Activated CD8-positive, alpha-beta T cell treated with anti-CD3 and anti-CD28 coated beads, Interleukin-2, amount 10 ng/mL, durations not matched to agents 7 days and 5 days (primary cell): Measurements from ENCODE around the gene H1-8. TPM values are rescaled to one million over a fixed set of nuclear protein-coding genes. Genes with fewer than 3 reads are reported as not detected.

Experiments used
- ATAC-seq: fragments of 150-1000 bp; cut with Tn5 transposase; one replicate; pipeline ENCODE4 v1.10.0; 2021; ENCODE audit warnings: moderate library complexity
- CTCF ChIA-PET: fragments of 350-600 bp; sonication (Branson Sonifier 250); formaldehyde crosslinking; loops from one replicate; lab custom pipeline; 2021; ENCODE audit warnings: antibody characterized with exemption; lab: Charles Lee
- POLR2A ChIA-PET: fragments of 350-600 bp; sonication (Branson Sonifier 250); formaldehyde crosslinking; loops from one replicate; lab custom pipeline; 2021; ENCODE audit warnings: antibody characterized with exemption; lab: Charles Lee
- DNase-seq: peaks from one replicate; pipeline ENCODE4 v3.0.0-alpha.2; 2020
- H3K27ac Mint-ChIP-seq: one replicate; pipeline ENCODE4 v1.8.0; 2021; ENCODE audit warnings: mild to moderate bottlenecking, mixed read lengths
- H3K27me3 Mint-ChIP-seq: one replicate; pipeline ENCODE4 v1.8.0; 2021; ENCODE audit warnings: low read depth, mixed read lengths
- H3K36me3 Mint-ChIP-seq: one replicate; pipeline ENCODE4 v1.8.0; 2021; ENCODE audit warnings: low read depth, mixed read lengths
- H3K4me1 Mint-ChIP-seq: one replicate; pipeline ENCODE4 v1.8.0; 2021; ENCODE audit warnings: low read depth, mixed read lengths
- H3K4me3 Mint-ChIP-seq: one replicate; pipeline ENCODE4 v1.8.0; 2021; ENCODE audit warnings: mild to moderate bottlenecking, mixed read lengths
- H3K9me3 Mint-ChIP-seq: one replicate; pipeline ENCODE4 v1.8.0; 2022; ENCODE audit warnings: mixed read lengths; ENCODE audit not compliant: insufficient read depth
- total RNA-seq, 2 experiments: library from RNA; stranded (reverse); gene quantifications; one replicate each; pipeline ENCODE4 v1.2.3, GENCODE V29; 2021

H1-8 gene
- total RNA-seq, 2 experiments from 2014 or later: not detected

DNA sequence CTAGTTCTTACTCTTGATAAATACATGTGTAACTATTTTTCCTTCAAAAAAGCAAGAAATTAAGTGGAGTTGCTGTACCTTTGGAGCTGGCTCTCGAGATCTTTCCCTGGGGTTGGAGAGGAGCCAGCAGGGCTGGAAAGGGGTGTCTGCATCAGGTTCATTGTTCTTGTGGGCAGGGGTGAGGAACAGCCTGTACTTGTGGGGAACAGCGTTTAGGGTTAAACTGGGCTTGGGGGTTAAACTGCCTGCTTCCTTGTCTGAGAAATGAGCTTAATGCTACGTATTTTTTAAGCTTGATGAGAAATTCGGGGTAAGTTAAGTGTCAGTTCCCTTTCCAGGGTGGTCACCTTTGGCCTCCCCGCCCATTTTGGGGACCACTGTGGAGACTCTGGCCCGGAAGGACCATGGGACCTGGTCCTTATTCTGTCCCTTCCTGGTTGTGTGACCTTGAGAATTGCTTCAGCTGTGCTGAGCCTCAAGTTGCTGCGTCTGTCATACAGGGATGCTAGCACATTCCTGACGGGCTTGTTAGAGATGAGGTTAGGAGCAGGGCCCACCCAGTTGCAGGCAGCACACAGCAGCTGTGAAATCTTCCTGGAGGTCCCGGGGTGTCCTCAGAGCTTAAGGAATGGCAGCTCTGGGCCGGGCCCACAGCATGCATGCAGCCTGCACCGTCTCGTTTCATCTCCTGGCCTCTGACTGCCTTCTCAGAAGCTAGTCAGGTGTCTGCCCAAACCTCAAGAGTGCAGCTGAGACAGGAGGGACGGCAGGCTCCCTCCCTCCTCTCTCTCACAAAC is 11.6 kb downstream of the H1-8 start:
- Mint-ChIP-seq H3K36me3 (no peaks in the 10 kb centered on the region), H3K27me3 (peaks cover 20% of the 10 kb centered on the region), H3K4me1 (peaks cover 24% of the 10 kb centered on the region), H3K9me3 (no peaks in the 10 kb centered on the region), H3K4me3 (no peak overlapping the region), H3K27ac (no peak overlapping the region)
- POLR2A ChIA-PET: no interaction called here
- CTCF ChIA-PET: interaction anchor here (1.6 to 1.9 kb wide), 3 partner anchors 12 to 64 kb away, joined by 3 to 4 read pairs (median 4); no protein-coding TSS in a partner anchor
- ATAC-seq: no peak
- no peak for DNase-seq

DNA sequence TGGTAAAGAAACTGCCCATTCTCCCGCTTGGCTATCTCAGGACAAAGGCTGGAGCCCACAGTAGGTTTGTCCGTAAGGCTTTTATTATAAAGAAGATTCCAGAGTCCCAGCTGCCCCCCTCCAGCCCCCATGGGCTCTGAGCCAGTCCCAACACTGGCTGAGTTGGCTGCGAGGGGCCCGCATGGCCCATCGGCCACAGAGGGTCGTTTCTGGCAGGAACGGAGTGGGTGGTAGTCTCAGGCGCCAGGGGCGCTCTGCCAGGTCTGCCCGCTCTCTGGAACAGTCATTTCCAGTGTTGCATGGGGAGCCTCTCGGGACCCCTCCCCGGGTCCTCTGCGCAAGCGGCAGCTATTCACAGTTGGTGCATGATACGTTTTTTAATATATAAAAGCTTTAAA is 12.2 kb downstream of the H1-8 start:
- ChIA-PET CTCF (interaction anchor here (1.6 to 1.9 kb wide), 3 partner anchors 11 to 65 kb away, joined by 3 to 4 read pairs (median 4); no protein-coding TSS in a partner anchor), POLR2A (no interaction called here)
- DNase-seq (no peak), ATAC-seq (no peak)
- Mint-ChIP-seq H3K27ac (no peak overlapping the region), H3K4me1 (peaks cover 24% of the 10 kb centered on the region), H3K9me3 (no peaks in the 10 kb centered on the region), H3K36me3 (no peaks in the 10 kb centered on the region), H3K27me3 (peaks cover 20% of the 10 kb centered on the region), H3K4me3 (no peak overlapping the region)

DNA sequence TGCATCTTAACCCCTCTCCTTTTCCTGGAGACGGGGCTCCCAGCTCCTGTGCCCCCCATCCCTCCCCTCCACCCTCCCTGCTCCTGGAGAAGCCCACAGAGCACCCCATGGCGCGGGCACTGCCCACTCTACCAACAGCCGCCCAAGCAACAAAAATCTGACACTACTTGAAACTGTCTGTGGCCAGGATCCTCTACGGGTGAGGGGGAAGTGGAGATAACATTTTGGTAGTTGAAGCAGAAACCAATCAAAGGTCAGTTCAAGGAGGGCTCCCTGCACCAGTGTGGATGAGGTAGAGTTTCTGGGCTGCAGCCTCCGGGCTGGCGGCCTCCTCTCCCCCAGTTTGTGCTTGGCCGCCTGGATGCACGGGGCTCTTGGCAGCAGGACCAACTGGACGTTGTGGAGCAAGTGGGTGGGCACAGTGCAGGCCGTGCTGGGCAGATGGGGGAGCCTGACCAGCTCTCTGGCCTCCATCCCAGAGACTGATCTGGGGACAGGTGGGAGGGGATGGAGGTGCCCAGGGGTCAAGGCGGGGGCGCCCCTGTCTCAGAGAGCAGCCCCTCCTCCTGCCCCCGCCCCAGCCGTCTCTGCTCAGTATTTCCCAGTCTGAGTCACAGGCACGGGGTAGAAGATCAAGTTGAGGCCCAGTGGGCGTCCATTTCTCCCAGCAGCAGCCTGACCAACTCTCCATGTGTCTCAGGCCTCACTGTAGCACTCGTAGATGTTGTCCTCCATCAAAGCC is 12.8 kb downstream of the H1-8 start:
- no peak for ATAC-seq
- H3K9me3 Mint-ChIP-seq: no peaks in the 10 kb centered on the region
- no peak for DNase-seq
- H3K4me3 Mint-ChIP-seq: no peak overlapping the region
- ChIA-PET CTCF (interaction anchor here (1.6 kb wide), 1 partner anchor 11 kb away, joined by 4 read pairs; no protein-coding TSS in a partner anchor), POLR2A (no interaction called here)
- H3K4me1 Mint-ChIP-seq: peaks cover 24% of the 10 kb centered on the region
- H3K27ac Mint-ChIP-seq: no peak overlapping the region
- H3K36me3 Mint-ChIP-seq: no peaks in the 10 kb centered on the region
- peaks cover 20% of the 10 kb centered on the region for H3K27me3 Mint-ChIP-seq

DNA sequence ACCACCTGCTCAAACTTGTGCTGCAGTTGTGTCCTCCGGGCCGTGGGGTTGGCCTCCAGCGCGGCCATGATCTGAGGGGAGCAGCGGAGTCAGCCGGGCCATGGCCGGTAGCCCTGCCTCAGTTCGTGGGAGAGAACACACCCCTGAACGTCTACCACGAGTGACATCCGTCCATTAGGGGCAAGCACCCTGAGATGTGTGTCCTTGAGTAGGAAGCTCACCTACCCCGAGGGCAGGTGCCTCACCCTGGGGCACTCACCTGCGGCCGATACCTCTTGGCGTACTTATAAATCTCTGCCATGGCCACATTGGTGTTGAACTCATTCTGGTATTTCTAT is 13.4 kb downstream of the H1-8 start:
- Mint-ChIP-seq H3K4me1 (peaks cover 24% of the 10 kb centered on the region), H3K27me3 (peaks cover 20% of the 10 kb centered on the region), H3K4me3 (no peak overlapping the region), H3K27ac (no peak overlapping the region), H3K36me3 (no peaks in the 10 kb centered on the region), H3K9me3 (no peaks in the 10 kb centered on the region)
- POLR2A ChIA-PET: no interaction called here
- DNase-seq (no peak), ATAC-seq (no peak)
- CTCF ChIA-PET: no interaction called here

DNA sequence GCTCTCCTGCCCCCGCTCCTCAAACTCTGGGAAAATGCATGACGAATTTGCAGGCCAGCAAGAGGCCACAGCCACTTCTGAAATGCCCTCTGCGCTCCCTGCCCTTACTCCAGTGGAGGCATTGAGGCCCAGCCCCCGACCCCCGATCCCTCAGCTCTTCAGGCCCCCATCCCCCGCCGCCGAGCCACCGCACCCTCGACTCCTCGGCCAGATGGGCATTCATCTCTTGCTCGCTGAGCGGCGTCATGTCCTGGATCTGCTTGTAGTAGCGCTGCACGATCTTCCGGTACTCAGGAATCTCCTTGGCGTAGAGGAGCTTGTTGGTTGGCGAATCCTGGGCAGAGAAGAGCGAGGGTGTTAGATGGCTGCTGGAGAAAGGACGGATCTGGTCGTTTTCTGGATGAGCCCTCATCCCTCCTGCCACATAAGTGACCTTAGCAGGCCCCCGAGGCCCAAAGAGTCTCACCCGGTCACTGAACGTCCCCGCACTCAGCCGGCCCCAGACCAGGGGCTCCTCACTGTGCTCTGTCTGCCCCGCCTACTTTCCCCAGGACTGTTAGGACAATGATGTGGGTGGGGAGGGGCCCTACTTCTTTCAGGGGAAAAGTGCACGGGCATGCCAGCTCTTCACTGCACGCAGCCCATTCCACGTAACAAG is 14.0 kb downstream of the H1-8 start:
- Mint-ChIP-seq H3K4me3 (no peak overlapping the region), H3K27ac (no peak overlapping the region), H3K36me3 (no peaks in the 10 kb centered on the region), H3K9me3 (no peaks in the 10 kb centered on the region), H3K27me3 (peaks cover 17% of the 10 kb centered on the region), H3K4me1 (peaks cover 24% of the 10 kb centered on the region)
- ChIA-PET CTCF (no interaction called here), POLR2A (no interaction called here)
- DNase-seq (no peak), ATAC-seq (no peak)

DNA sequence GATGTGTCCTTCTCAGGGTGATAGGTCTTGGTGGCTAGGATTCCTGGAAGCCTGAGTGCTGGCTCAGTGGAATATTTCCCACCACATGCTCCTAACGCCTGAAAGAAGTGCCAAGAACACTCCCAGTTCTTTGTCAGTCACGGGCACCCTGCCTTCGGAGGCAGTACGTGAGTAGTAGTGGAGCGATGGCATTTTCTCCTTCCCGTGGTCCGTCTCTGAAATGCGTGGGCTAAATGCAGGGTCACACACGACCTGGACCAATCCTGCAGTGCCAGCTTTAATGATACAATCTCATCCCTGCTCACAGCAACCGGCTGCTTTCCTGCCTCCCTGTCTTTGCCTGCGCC is 14.5 kb downstream of the H1-8 start:
- CTCF ChIA-PET: interaction anchor here (1.6 kb wide), 1 partner anchor 67 kb away, joined by 4 read pairs; no protein-coding TSS in a partner anchor
- DNase-seq (no peak), ATAC-seq (no peak)
- Mint-ChIP-seq H3K4me3 (no peak overlapping the region), H3K9me3 (no peaks in the 10 kb centered on the region), H3K27ac (no peak overlapping the region), H3K27me3 (peaks cover 16% of the 10 kb centered on the region), H3K4me1 (peaks cover 24% of the 10 kb centered on the region), H3K36me3 (no peaks in the 10 kb centered on the region)
- POLR2A ChIA-PET: no interaction called here

DNA sequence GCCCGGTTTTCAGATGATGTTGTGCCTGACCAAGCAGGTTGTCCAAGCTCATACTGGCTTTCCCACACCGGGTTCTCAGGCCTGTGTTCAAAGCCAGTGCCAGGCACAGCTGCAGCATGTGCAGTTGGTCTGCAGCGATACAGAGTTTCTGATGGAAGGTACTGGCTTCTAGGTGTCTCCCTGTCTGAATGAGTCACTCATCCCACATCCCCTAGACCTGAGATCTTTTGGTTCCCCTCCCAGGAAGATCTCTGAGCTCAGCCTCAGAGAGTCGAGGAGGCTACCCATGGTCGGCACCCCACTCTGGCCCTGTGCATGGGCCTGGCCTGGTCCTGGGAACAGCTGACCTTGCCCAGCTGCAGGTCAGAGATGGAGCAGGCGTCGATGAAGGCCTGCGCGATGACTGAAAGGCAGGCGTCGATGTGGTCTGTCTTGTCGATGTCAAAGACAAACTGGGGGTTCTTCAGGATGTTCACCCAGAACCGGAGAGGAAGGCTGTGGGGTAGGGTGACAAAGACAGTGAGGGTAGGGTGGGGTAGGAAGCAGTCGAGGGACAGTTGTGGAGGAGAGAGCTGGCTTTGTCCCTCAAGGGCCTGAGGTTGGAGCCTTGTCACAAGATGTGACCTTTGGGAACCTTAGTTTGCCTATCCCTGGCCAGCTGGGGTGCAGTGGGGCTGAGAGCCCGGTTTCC is 15.3 kb downstream of the H1-8 start:
- Mint-ChIP-seq H3K36me3 (no peaks in the 10 kb centered on the region), H3K9me3 (no peaks in the 10 kb centered on the region), H3K27me3 (peaks cover 12% of the 10 kb centered on the region), H3K4me3 (no peak overlapping the region), H3K4me1 (peaks cover 24% of the 10 kb centered on the region), H3K27ac (peak overlapping the region; percentile 60)
- DNase-seq (no peak), ATAC-seq (no peak)
- CTCF ChIA-PET: interaction anchor here (1.6 kb wide), 1 partner anchor 68 kb away, joined by 4 read pairs; no protein-coding TSS in a partner anchor
- POLR2A ChIA-PET: no interaction called here

DNA sequence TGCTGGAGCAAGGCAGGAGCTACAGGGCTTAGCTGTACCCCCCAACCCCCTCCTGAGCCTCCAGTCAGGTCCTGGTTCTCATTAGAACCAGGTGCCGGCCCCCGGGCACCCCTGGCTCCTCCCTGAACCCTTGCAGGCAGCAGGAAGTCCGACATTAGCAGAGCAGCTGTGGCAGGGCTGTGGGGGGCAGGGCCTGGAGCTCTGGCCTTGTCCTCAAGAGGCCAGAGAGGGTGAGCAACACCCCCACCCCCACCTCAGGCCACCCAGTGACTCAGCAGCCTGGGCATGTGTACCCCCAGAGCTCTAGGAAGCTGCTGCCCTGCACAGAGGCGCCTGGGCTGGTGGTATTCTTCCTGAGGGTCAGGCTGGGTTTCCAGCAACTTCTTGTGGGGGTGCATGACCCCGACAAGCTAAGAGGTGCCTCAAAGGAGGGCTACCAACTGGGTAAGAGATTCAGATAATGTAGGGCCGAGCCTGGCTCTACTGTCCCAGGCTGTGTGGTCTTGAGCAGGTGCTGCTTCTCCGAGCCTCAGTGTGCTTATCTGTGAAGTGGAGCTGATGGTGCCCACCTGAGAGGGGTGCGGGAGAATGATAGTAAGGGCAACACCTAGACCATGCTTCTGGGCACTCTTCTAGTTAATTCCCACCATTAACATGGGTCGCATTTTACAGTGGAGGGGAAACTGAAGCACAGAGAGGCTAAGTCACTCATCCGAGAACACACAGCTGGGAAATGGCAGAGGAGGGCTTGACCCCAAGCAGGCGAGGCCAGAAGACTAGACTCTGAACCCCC is 16.0 kb downstream of the H1-8 start:
- CTCF ChIA-PET: interaction anchor here (0.9 to 1.6 kb wide), 2 partner anchors 13 to 69 kb away, joined by 3 to 4 read pairs; no protein-coding TSS in a partner anchor
- no peak overlapping the region for H3K27ac Mint-ChIP-seq
- H3K36me3 Mint-ChIP-seq: no peaks in the 10 kb centered on the region
- no peaks in the 10 kb centered on the region for H3K9me3 Mint-ChIP-seq
- no peak overlapping the region for H3K4me3 Mint-ChIP-seq
- H3K27me3 Mint-ChIP-seq: peaks cover 11% of the 10 kb centered on the region
- peaks cover 18% of the 10 kb centered on the region for H3K4me1 Mint-ChIP-seq
- DNase-seq (no peak), ATAC-seq (peak; percentile 24)
- POLR2A ChIA-PET: no interaction called here

DNA sequence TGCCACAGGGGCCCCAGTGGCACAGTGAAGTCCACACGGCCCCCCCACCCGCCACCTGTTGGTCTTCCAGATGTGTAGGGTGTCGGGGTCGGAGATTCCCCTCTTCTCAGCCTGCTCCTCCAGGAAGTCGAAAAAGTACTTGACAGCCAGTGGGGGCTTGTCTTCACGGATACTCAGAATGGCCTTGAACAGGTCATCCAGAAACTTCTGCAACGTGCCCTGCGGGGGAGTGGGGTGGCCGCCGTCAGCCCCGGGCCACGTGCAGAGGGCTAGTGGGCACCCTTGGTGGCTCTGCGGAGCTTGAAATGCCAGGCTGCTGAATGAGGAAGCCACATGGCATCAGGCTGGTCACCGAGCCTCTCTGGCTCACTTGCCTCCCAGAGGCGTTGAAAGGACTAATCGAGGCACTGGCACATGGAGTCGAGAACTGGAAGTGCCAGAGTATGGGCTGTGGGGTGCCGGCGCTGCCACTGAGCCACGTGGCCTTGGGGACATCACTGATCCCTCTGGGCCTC is 16.6 kb downstream of the H1-8 start:
- H3K36me3 Mint-ChIP-seq: no peaks in the 10 kb centered on the region
- no peak overlapping the region for H3K4me3 Mint-ChIP-seq
- H3K27me3 Mint-ChIP-seq: peaks cover 5% of the 10 kb centered on the region
- POLR2A ChIA-PET: no interaction called here
- no peaks in the 10 kb centered on the region for H3K9me3 Mint-ChIP-seq
- no peak overlapping the region for H3K27ac Mint-ChIP-seq
- peaks cover 13% of the 10 kb centered on the region for H3K4me1 Mint-ChIP-seq
- ATAC-seq: no peak
- CTCF ChIA-PET: interaction anchor here (0.9 kb wide), 1 partner anchor 12 kb away, joined by 3 read pairs; no protein-coding TSS in a partner anchor
- DNase-seq: no peak

DNA sequence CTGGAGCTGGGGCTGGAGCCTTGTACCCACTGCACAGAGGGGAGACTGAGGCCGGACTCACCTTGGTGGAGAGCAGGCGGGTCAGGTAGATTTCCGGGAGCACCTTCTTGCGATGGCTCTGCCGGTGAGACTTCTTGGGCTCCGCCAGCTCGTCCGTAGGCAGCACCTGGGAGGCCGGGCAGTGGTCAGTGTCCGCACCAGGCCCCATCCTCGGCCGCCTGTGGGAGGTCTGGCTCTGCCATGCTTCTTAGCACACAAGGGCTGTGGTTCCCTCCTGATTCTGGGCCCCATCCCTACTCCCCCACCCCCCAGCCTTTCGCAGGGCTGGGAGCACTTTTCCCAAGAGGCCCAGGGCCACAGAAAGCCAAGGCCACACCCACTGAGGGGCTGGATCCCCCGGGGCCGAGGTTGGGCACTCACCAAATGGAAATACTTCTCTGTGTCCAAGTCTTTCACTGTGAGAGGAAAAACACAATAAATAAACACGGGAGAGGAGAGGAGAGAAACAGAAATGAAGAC is 17.4 kb downstream of the H1-8 start:
- Mint-ChIP-seq H3K27me3 (peaks cover 2% of the 10 kb centered on the region), H3K27ac (no peak overlapping the region), H3K36me3 (no peaks in the 10 kb centered on the region), H3K4me1 (peaks cover 11% of the 10 kb centered on the region), H3K9me3 (no peaks in the 10 kb centered on the region), H3K4me3 (no peak overlapping the region)
- CTCF ChIA-PET: no interaction called here
- POLR2A ChIA-PET: no interaction called here
- DNase-seq (no peak), ATAC-seq (no peak)
